Stimulated activated CD8-positive, alpha-beta memory T cell treated with anti-CD3 and anti-CD28 coated beads, Interleukin-12 subunit alpha, Interleukin-12 subunit beta, amount 100 ng/mL, for 4 hours (primary cell): ENCODE results near the gene GPR158.

Experiments used
- DNase-seq: peaks from one replicate; pipeline ENCODE4 v3.0.0-alpha.2; 2020; ENCODE audit warnings: low read depth

Gene GPR158

GRCh38 chr10:25573316-25573715 lies 398.5 kb downstream of the GPR158 start:
- DNase-seq = no peak

- no peak for DNase-seq
Measured at GRCh38 chr10:25575343-25575742, 400.5 kb downstream of the GPR158 start.

- no peak for DNase-seq
Measured at GRCh38 chr10:25578061-25578460, 403.3 kb downstream of the GPR158 start.

GRCh38 chr10:25582961-25583360 lies 408.2 kb downstream of the GPR158 start:
- no peak for DNase-seq

- DNase-seq = no peak
Measured at GRCh38 chr10:25600651-25601050, 425.9 kb downstream of the GPR158 start.

GRCh38 chr10:25604591-25604990 lies 429.8 kb downstream of the GPR158 start:
- DNase-seq = no peak

GRCh38 chr10:25614652-25615051 lies 439.9 kb downstream of the GPR158 start:
- DNase-seq = no peak

GRCh38 chr10:25615926-25616325 lies 441.1 kb downstream of the GPR158 start:
- no peak for DNase-seq

- no peak for DNase-seq
Measured at GRCh38 chr10:25616903-25617592, 442.2 kb downstream of the GPR158 start.

GRCh38 chr10:25627606-25628005 lies 452.8 kb downstream of the GPR158 start:
- no peak for DNase-seq

- DNase-seq = no peak
Measured at GRCh38 chr10:25629333-25629732, 454.5 kb downstream of the GPR158 start.

- no peak for DNase-seq
Measured at GRCh38 chr10:25631471-25631870, 456.7 kb downstream of the GPR158 start.

GRCh38 chr10:25632802-25633201 lies 458.0 kb downstream of the GPR158 start:
- DNase-seq = no peak

GRCh38 chr10:25633542-25633941 lies 458.7 kb downstream of the GPR158 start:
- DNase-seq = no peak

- DNase-seq = no peak
Measured at GRCh38 chr10:25639646-25640045, 464.8 kb downstream of the GPR158 start.

- no peak for DNase-seq
Measured at GRCh38 chr10:25641595-25641994, 466.8 kb downstream of the GPR158 start.

GRCh38 chr10:25642721-25643120 lies 467.9 kb downstream of the GPR158 start:
- no peak for DNase-seq

GRCh38 chr10:25646371-25646770 lies 471.6 kb downstream of the GPR158 start:
- no peak for DNase-seq

GRCh38 chr10:25651534-25651933 lies 476.7 kb downstream of the GPR158 start:
- DNase-seq = no peak
